HG02759 (cell line): ENCODE data around the gene NUP62.
A peak's percentile ranks its signal among the peaks of the same experiment; 100 is the strongest.

Experiments
- ATAC-seq: cut with Tn5 transposase; IDR thresholded peaks from one replicate; pipeline ENCODE4 v1.9.1; 2021; ENCODE audit warnings: mild to moderate bottlenecking, moderate library complexity; ENCODE audit not compliant: unreplicated experiment

The NUP62 gene

DNA sequence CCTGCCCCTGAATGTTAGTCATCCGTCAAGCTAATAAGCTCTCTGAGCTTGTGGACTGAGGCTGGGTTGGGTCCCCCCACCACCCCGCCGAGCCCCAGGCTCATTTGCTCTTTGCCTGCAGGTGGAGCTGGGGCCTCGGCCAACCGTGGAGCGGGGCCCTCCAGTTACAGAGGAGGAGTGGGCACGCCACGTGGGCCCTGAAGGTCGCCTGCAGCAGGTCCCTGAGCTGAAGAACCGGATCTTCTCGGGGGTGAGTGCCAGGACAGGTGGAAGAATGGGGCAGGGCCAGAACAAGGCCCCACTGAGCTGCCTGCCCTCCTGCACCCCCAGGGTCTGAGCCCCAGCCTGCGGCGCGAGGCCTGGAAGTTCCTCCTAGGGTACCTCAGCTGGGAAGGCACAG is 46.7 kb downstream of the NUP62 start:
- no peak for ATAC-seq

DNA sequence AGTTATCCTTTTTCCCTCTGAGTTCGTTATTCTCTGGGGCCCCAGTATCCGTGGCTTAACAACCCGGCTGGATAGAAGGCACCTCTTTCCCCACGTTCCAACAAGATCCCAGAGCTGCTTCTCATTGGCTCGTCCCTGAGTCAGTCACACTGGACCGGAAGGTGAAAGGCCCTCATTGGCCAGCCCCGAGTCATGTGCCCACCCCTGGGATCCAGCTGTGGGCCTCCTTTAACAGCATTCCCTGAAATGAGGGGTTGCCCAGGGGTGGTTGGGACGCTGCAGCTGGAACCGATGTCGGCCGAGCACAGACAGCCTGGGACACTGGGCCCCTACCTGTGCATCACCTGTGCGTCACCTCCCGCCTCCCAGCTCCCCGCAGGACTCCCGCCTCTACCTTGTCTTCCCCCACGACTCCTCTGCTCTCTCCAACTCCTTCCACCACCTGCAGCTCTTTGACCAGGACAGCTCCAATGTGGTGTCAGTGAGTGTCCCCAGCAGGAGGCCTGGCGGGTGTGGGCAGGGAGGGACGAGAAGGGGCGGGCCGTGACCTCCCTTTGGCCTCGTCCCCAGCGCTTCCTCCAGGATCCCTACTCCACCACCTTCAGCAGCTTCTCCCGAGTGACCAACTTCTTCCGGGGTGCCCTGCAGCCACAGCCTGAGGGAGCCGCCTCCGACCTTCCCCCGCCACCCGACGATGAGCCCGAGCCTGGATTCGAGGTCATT is 47.5 kb downstream of the NUP62 start:
- no peak for ATAC-seq

DNA sequence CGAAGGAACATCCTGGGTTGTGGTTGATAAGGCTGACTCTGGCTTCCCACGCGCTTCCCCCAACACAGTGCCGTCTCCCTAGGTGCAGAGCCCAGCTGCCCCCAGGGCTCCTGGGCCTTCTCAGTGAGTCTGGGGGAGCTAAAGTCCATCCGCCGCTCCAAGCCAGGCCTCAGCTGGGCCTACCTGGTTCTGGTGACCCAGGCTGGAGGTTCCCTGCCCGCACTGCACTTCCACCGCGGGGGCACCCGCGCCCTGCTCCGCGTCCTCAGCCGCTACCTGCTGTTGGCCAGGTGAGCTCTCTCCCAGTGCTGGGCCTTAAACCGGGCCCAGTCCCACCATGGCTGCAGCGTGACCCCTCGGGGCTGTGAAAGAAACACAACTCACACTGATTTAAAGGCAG is 48.1 kb downstream of the NUP62 start:
- no peak for ATAC-seq

DNA sequence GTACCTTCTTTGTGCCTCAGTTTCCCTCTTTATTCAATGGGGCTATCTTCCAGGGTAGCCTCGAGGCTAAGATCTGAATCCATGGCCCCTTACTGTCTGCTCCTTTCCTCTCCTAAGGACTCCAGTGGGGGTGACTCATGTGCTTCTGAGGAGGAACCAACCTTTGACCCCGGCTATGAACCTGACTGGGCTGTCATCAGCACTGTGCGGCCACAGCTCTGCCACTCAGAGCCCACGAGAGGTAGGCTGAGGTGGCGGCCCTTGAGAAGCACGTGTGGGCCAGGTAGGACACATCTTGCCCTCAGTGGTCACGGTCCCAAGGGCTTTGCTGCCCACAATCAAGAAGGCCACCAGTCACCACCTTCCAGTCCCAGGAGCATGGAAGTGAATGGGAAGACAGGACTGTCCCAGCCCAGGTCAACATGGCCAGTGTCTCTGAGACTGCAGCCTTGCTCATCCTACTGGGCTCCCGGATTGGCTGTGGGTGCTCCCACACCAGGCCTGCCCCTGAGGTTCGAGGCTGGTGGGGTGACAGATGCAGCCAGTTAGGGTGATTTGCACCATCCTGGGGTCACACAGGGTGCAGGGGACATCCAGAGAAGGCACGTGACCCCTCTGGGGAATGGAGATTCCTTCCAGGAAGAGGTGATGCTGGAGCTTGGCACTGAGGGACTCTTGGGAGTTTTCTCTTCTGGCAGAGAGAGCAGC is 49.0 kb downstream of the NUP62 start:
- ATAC-seq: no peak

DNA sequence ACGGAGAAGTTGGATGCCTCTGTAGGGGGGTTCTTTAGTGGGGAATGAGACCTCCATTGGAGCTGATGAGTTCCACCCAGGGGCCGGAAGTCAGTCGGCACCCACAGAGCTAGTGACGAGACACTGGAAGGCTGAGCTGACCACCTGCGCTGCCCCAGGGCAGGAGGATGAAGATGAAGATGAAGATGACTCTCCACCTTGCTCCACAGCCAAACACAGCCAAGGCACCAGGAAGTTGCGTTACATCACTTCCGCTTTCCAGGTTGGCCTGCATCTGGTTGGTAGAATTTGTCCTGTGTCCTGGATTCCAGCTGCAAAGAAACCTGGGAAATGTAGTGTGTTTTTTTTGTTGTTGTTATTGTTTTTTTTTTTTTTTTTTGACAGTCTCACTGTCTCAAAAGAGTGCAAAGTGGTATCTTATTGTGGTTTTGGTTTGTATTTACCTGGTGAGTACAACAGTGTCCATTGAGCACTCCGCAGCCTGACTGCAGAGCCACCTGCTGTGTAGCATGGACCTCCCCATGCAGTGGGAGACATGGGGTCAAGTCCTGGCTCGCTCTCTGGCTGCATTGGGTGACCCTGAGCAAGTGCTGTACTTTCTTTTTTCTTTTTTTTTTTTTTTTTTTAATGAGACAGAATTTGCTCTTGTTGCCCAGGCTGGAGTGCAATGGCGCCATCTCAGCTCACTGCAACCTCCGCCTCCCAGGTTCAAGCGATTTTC is 49.9 kb downstream of the NUP62 start:
- ATAC-seq: no peak

DNA sequence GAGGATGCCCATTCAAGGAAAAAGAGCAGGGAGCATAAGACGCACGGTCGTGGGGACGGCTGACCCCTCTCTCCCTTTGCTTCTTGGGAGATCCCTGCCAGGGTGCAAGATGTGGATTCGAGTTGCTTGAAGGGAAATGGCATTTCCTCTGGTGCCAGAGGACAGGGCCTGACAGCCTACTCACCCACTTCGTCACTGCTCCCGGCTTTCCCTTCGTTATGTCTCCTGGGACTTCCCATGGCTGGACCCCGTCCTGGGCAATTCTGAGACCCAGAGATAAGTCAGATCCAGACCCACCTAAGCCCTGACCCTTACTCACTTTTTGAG is 50.6 kb downstream of the NUP62 start:
- ATAC-seq: no peak

DNA sequence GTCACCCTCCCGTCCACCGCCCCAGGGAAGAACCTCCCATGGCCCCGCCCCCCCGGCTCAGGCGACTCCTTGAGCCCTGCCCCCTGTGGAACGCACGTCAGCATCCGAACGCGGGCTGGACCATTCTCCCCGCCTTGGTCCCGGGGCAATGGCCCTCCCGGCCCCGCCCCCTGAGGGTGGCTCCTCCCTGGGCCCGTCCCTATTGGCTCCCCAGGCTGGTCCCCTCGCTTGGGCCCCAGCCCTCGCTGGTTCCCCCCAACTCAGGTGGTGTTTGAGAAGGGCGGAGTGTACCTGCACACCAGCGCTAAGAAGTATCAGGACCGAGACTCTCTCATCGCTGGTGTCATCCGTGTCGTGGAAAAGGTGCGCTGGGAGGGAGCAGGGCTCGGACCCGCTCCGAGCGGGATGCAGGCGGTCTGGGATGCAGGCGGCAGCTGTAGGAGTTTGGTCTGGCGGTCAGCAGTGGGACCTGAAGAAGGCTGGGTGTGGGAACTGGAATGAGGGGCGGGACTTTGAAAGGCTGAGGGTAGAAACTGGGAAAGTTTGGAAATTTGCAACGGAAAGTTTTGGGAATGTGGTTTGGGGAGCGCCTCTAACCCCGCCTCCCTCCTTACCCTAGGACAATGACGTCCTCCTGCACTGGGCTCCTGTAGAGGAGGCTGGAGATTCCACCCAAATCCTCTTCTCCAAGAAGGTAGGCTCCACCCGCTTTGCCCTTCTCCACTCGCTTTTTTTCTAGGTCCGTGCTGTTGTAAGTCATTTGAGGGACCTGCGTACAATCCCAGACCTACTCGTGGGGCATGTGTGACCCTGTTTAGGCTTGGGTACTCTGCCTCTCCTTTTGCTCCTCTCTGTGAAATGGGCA is 51.2 kb downstream of the NUP62 start:
- peak; percentile 52 for ATAC-seq

DNA sequence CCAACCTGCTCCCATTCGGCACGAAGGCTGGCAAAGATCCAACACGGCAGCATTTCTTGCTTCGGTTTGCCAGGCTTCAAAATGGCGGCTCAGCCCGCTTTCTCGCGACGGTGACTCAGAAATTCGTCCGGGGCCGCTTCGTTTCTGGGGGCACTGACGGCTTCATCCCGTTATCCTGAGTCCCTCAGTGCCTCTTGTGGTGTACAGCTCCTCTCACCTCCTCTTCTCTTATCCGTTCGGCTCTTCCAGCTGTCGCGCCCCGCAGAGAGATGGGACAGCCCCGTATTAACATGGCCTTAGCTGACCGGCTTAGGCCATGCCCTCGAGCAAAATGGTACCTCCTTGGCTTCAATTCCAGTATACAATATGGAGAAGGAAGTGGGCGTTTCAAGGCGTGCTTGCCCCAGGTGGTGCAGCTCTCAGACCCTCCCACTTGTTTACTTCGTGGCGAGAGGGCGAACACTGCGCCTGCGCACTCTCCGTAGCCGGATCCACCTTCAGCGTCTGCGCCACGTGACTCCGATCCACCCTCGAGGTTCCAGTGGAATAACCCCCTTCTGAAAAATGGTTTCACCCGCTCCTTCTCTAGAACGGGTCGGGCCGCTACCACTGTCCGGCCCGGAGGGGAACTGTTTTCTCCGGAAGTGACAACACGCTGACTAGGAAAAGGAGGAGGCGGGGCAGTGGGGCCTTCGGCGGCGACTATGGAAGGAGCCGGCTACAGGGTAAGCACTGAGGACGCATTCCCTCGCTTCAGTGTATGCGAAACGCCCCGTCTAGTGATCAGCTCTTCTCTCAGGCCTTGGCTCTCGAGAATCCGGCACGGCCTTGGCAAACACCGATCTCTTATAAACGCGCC is 52.1 kb downstream of the NUP62 start, which contains the start of the genes AKT1S1 and TBC1D17:
TSS of gene AKT1S1 (minus strand) at position 336 of the 859 bp plus-strand sequence. CDS start 4,060 bp downstream, outside the sequence.
TSS of gene TBC1D17 (plus strand) at position 683 of the 859 bp plus-strand sequence. CDS start at position 705, 22 bp downstream.
- ATAC-seq: peak; percentile 63

DNA sequence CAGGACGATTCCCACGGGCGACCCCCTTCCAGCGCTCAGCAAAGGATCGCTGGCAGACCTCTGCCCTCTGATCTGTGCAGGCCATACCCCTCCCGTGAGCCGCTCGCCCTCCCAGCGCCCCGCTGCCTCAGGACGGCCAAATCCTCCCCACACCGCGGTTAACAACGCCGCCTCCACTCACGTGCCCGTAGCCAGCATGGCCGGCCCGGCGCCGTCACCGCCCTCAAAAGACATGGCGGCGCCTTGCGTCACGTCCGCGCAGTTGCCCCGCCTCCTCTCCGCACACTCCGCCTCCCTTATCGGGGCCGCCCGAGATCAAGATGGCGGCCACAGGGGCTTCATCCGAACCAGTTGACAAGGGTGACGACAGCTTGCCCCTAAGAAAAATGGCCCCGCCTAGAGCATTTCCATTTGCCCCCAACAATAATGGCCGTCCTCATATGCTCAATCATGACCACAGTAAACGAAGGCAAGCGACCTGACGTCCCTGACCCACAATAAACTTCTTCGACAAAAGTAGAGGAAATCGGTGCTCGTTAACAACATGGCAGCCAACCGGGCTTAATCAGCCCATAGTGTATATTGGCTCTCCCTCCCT is 52.8 kb downstream of the NUP62 start:
- peak; percentile 48 for ATAC-seq

DNA sequence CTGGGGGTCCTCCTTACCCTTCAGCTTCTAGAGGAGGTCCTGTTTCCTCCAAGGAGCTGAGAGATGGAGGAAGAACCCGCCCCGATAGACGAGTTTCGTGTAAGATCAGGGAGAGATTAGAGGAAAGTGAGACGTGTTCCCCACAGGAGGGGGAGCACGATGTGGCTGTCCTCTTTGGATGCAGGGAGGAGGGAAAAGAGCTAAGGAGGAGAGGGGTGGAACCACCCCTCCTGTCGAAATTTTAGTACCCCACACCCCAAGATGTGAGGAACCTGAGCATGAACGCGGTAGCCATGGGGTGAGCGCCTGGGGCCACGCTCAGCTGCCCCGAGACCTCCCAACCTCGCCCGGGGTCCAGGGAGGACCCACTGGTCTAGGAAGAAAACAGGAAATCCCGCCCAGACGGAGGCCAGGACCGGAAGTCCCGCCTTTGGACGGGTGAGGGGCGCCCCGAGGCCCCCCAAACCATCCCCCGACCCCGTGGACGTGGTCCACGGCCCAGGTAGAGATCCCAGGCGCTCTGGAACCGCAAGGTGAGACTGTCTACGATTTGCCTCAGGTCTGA is 53.4 kb downstream of the NUP62 start:
- no peak for ATAC-seq

DNA sequence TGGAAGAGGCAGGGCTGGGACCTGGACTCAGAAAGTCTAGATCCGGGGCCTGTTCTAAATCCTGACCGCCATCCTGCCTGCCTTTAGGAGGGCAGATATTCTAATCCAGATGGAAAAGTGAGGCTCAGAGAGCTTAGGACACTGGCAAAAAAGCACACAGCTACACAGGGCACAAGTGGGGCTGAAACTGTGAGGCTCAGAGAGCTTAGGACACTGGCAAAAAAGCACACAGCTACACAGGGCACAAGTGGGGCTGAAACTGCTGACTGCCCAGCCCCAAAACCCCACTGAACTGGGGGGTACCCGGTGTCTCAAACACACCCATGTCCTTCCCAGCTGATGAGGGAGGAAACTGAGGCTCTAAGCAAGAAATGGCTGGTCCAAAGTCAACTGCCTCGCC is 54.1 kb downstream of the NUP62 start:
- ATAC-seq: no peak

DNA sequence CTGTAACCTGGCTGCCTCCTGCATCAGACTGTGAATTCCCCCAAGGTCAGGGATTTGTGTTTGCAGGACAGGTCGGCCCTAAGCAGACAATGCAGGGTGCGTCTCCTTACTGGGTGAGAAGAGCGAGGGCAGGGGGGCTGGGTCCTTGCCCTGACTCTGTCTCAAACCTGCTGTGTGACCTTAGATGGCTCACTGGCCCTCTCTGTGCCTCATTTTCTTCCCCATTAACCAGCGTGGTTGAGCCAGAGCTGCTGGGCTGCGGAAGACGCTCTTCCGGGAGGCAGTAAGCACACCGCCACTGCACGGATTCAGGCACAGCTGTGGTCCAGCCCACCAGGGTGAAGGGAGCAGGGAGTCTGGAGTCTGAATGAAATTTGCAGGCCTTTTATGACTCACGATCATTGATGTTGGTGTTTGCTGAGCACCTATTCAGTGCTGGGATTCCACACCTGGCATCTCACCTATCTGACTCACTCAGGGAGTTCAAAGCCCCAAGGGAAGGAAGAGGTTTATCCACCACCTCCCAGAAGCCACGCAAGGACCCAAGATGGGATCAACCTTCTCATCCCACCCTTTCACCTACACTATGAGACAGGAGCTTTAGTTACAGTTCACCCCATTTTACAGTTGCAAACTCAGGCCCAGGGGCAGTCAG is 54.7 kb downstream of the NUP62 start:
- ATAC-seq: no peak

DNA sequence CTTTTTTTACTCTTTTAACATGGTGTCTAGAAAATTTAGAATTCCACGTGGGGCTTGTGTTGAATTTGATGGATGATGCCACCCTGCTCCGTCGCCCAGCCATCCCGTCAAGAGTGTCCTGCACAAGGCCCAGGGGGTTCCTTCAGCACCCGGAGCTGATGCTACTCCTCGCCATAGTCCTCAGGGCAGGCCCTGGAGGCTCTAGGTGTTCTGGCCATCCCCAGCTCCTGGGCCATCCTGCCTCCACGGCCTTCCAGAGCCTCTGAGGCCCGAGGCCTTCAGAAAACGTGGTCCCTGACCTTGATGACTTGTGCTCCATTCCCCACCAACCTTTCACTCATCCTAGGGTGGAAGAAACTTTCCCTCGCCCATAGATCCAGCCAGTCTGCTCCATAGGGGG is 55.5 kb downstream of the NUP62 start:
- ATAC-seq: no peak

DNA sequence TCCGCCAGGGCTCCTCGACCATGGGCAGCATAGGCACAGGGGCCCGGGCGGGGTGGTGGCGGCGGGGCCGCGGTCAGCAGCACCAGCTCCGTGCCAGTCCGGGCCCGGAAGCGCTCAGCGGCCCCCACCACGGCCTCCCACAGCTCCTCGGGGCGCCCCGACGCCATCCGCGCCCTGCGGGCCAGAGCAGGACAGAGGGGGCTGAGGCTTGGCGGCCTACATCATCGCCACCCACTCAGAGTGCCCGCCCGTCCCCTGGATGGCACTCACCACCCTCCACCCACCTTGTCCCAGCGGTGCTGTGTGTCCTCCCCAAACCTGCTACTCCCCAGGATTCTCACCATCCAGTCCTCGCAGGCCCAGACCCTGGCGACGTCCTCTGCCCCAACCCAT is 56.2 kb downstream of the NUP62 start:
- no peak for ATAC-seq

DNA sequence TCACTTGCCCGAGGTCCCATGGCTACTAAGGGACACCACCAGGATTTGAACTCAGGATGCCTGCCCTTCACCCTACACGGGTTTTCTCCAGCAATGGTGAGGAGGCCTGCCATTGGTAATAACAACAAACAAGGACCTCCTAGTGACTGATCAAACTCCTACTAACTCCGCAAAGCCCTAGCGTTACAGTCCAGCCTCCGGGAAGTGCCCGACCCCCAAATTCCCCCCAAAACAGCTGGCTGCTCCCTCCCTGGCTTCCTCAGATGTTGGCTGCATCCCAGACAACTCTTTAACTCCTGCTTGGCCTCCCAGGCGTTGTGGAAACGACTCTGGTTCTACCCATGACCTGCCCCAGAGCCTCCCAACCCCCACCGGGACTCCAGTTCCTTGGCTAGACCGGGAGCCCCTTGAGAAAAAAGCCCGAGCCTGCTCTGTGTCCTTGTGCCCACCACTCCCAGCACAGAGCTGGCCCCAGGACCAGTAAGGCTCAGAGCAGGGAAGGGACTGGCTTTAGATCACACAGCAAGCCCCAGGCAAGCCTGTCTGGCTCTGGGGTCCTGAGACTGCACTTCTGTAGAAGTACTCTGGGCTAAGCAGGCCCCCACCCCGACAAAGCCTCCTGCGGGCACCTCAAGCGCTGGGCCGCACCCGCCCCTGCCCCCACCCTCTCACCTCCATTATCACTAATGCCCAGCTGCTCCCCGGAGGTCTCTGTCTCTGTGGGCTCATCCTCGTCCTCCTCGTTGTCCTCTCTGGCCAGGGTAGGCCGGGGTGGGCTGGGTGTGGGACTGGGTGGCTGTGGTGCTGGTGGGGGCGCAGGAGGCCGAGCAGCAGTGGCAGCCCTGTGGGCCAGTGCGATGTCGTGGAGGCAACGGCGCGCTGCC is 56.8 kb downstream of the NUP62 start:
- ATAC-seq: no peak

DNA sequence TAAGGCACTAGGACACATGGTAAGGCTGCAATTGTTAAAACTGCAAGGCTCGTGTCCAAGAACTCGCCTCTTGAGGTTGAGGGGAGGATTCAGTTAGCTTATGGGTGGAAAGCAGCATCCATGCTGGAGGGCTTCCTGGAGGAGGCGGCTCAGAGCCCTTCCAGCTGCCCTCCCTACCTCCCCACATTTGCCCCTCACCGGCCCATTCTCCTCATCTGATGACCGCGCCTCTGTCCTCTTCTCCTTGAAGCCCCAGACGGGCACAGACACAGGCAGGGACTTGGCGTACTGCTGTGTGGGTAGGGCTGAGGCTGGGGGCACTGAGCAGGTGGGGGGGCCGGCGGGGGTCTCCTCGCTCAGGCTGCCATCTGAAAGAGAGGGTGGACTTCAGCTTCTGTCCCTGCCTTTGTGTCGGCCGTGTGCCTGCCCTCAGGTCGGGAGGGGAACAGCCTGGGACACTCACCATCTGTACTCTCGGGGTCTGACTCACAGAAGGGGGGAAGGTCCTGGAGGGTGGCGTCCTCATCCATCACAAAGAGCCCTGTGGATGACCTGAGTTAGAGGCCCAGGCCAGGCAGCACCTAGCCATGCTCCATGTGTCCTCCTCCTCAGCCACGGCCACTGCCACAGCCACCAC is 57.8 kb downstream of the NUP62 start:
- no peak for ATAC-seq

DNA sequence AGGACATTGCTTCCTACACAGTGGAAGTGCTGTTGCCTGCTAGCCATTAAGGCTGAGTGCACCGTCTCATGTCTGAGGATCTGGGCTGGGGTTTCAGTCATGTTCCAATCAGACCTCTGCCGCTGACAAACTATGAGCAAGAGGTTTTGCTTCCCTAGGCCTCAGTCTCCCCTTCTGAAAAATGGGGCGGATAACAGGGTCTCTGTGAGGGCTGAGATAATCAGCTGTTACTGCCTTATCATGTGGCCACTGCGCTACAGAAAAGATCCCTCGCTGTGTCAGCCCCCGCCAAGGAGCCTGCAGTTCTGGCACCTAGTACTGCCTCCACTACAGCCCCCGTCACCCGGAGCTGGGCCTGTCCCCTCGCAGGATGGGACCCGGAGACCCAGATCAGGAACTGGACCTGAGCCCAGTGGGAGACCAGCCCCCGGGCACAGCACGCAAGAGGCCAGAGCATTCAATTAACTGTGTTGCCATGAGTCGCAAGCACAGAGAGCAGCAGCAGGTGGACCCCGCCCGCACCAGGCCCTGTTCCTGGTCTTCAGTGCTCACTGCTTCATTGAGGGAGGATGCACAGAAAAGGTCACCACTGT is 58.9 kb downstream of the NUP62 start:
- ATAC-seq: no peak
